Measurements from ENCODE around the gene GNAT1.

DNA sequence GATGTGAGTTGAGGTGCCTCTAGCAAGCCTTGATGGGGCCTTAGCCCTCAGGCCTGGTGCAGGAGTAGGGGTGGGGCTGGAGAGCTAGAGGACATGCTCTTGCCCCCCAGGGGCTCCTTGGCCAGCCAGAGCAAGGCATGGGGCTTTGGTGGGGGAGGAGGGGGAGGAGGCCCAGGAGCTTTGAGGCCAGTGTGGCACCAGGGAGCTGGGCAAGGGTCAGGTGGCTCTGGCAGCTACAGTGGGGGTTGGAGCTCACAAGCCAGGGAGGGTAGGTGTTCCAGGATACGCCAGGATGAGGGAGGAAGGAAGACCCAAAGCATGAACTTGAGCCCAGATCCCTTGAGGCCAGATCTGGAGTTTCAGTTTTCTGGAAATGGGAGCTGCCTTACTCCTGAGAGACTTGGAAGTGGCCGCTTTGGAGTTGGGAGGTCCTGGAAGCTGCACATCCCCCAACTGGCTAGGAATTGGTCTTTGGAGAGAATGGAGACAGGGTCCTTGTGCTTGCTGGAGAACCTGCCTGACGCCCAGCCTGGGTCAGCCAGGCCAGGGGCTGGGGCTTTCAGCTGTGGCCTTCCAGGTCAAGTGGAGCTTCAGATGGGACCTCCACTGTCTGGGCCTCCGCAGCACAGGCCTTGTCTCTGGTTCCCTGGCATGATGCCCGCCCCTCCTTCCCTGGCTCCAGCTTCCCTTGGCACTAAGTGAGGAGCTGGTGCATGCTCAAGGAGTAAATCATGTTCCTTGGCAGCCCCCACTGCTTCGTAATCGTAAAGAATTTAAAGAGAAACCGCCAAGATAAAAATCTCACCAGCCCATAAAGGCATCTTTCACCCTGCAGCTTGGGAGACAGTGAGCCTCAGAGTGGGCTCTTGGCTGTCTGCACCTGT, 27.6 kb upstream of the GNAT1 start:
- no peak for TF ChIP-seq POLR2A (IDR thresholded peaks at IDR 0.05; ENCODE audit: low read depth, low read length)
- TF ChIP-seq TAF1 (IDR thresholded peaks at IDR 0.05; ENCODE audit: borderline replicate concordance, low read depth, low read length): no peak
